IMR-90 (cell line): ENCODE data around the gene CCSER1. TPM values are rescaled to one million over a fixed set of nuclear protein-coding genes. Genes with fewer than 3 reads are reported as not detected.

ENCODE experiments used
- ATAC-seq: fragments of 200-7000 bp; cut with Tn5 transposase; 2 replicates; pipeline ENCODE4 v1.9.1; 2020; ENCODE audit warnings: low read depth, mild to moderate bottlenecking, moderate library complexity
- BruUV-seq: library from RNA; stranded (reverse); fragments of 400-500 nt; replicated peaks from 2 replicates; lab custom pipeline; 2021; lab: Mats Ljungman, UMichigan
- CTCF ChIA-PET: fragments of 300-600 bp; formaldehyde crosslinking; extraction: SDS; loops from one replicate; lab custom pipeline; 2021; ENCODE audit warnings: antibody characterized with exemption; lab: Yijun Ruan, JAX
- POLR2A ChIA-PET: fragments of 300-600 bp; sonication (Branson Sonifier 250); formaldehyde crosslinking; loops from one replicate; lab custom pipeline; 2022; ENCODE audit warnings: antibody characterized with exemption; ENCODE audit not compliant: unreplicated experiment; lab: Charles Lee
- DNase-seq: peaks from one replicate; pipeline ENCODE4 v3.0.0; 2013
- H2AFZ ChIP-seq: replicated peaks from 2 replicates; pipeline ENCODE3; 2013; ENCODE audit warnings: low read length, mild to moderate bottlenecking; ENCODE audit not compliant: poor library complexity
- H2AK5ac ChIP-seq: 2 replicates; pipeline ENCODE4 v1.6.1; 2013; ENCODE audit warnings: low read depth, low read length, inconsistent platforms
- H2AK9ac ChIP-seq: replicated peaks from 2 replicates; pipeline ENCODE3; 2013; ENCODE audit warnings: mild to moderate bottlenecking, low read depth, low read length, moderate library complexity; ENCODE audit not compliant: poor library complexity
- H2BK120ac ChIP-seq: 2 replicates; pipeline ENCODE4 v1.6.1; 2013; ENCODE audit warnings: low read depth, low read length, inconsistent platforms
- H2BK15ac ChIP-seq: 3 replicates; pipeline ENCODE4 v1.6.1; 2013; ENCODE audit warnings: low read depth, low read length, inconsistent platforms
- H2BK20ac ChIP-seq: 2 replicates; pipeline ENCODE4 v1.6.1; 2013; ENCODE audit warnings: low read depth, mild to moderate bottlenecking, inconsistent platforms, low read length, moderate library complexity
- H2BK5ac ChIP-seq: 2 replicates; pipeline ENCODE4 v1.6.1; 2013; ENCODE audit warnings: mild to moderate bottlenecking, low read depth, low read length, inconsistent platforms; ENCODE audit not compliant: poor library complexity, severe bottlenecking
- H3K14ac ChIP-seq: replicated peaks from 2 replicates; pipeline ENCODE4 v1.6.1; 2013; ENCODE audit warnings: low read depth, low read length, inconsistent platforms
- H3K18ac ChIP-seq: 2 replicates; pipeline ENCODE4 v1.6.1; 2013; ENCODE audit warnings: low read depth, low read length, control low read depth
- H3K23ac ChIP-seq: 2 replicates; pipeline ENCODE4 v1.6.1; 2013; ENCODE audit warnings: low read depth, low read length, inconsistent platforms
- H3K27ac ChIP-seq: 2 replicates; pipeline ENCODE4 v1.5.1; 2013; ENCODE audit warnings: mild to moderate bottlenecking, control low read depth, low read length; ENCODE audit not compliant: insufficient read depth
- H3K27me3 ChIP-seq: 2 replicates; pipeline ENCODE4 v1.6.1; 2013; ENCODE audit warnings: low read length; ENCODE audit not compliant: control insufficient read depth, insufficient read depth
- H3K36me3 ChIP-seq: 2 replicates; pipeline ENCODE4 v1.6.1; 2013; ENCODE audit warnings: low read length, mixed read lengths; ENCODE audit not compliant: control insufficient read depth, insufficient read depth
- H3K4ac ChIP-seq: 2 replicates; pipeline ENCODE4 v1.6.1; 2013; ENCODE audit warnings: low read depth, low read length, inconsistent platforms
- H3K4me1 ChIP-seq: 2 replicates; pipeline ENCODE4 v1.6.1; 2013; ENCODE audit warnings: low read length, mixed read lengths; ENCODE audit not compliant: control insufficient read depth, insufficient read depth
- H3K4me2 ChIP-seq: 2 replicates; pipeline ENCODE4 v1.6.1; 2013; ENCODE audit warnings: low read depth, mild to moderate bottlenecking, control low read depth, low read length, moderate library complexity
- H3K4me3 ChIP-seq: 2 replicates; pipeline ENCODE4 v1.5.1; 2013; ENCODE audit warnings: low read depth, mild to moderate bottlenecking, control low read depth, low read length, moderate library complexity; ENCODE audit not compliant: insufficient read depth
- H3K56ac ChIP-seq: 2 replicates; pipeline ENCODE4 v1.6.1; 2013; ENCODE audit warnings: low read length, inconsistent platforms; ENCODE audit not compliant: insufficient read depth; ENCODE audit errors: extremely low read depth
- H3K79me1 ChIP-seq, 2 experiments: 2 replicates each; pipeline ENCODE4 v1.6.1; 2013; ENCODE audit warnings: low read length in 2 of 2, inconsistent platforms in 1 of 2, low read depth in 1 of 2
- H3K9ac ChIP-seq: 2 replicates; pipeline ENCODE4 v1.6.1; 2013; ENCODE audit warnings: low read depth, low read length, control low read depth
- H3K9me1 ChIP-seq: 2 replicates; pipeline ENCODE4 v1.6.1; 2013; ENCODE audit warnings: low read length, inconsistent platforms; ENCODE audit not compliant: insufficient read depth
- H3K9me3 ChIP-seq: 2 replicates; pipeline ENCODE4 v1.6.1; 2013; ENCODE audit warnings: low read length; ENCODE audit not compliant: control insufficient read depth, insufficient read depth
- H4K20me1 ChIP-seq: 2 replicates; pipeline ENCODE4 v1.6.1; 2013; ENCODE audit warnings: low read length, inconsistent platforms; ENCODE audit not compliant: insufficient read depth
- H4K5ac ChIP-seq: 2 replicates; pipeline ENCODE4 v1.6.1; 2013; ENCODE audit warnings: mild to moderate bottlenecking, low read depth, low read length, control low read depth
- H4K8ac ChIP-seq, 2 experiments: 2 replicates each; pipeline ENCODE4 v1.6.1; 2013; ENCODE audit warnings: low read depth in 2 of 2, low read length in 2 of 2, control low read depth in 1 of 2, inconsistent platforms in 1 of 2
- H4K91ac ChIP-seq: 2 replicates; pipeline ENCODE4 v1.6.1; 2013; ENCODE audit warnings: low read depth, low read length, inconsistent platforms; ENCODE audit not compliant: insufficient read depth
- BHLHE40 ChIP-seq: fragments of 150-350 bp; IDR thresholded peaks from 2 replicates; pipeline ENCODE4 v1.6.1; 2016; ENCODE audit warnings: mild to moderate bottlenecking, low read depth, low read length
- CEBPB ChIP-seq: IDR thresholded peaks from 2 replicates; pipeline ENCODE4 v1.6.1; 2012; ENCODE audit warnings: low read depth, low read length, improper control_type of control experiment
- CHD1 ChIP-seq: IDR thresholded peaks from 2 replicates; pipeline ENCODE4 v1.6.1; 2012; ENCODE audit warnings: low read depth, low read length, improper control_type of control experiment
- FOS ChIP-seq: fragments of 150-350 bp; IDR thresholded peaks from 2 replicates; pipeline ENCODE4 v1.6.1; 2016; ENCODE audit warnings: low read depth, low read length
- MAFK ChIP-seq: IDR thresholded peaks from 2 replicates; pipeline ENCODE4 v1.6.1; 2012; ENCODE audit warnings: low read depth, low read length, improper control_type of control experiment
- MAZ ChIP-seq: IDR thresholded peaks from 2 replicates; pipeline ENCODE4 v1.6.1; 2012; ENCODE audit warnings: low read depth, mild to moderate bottlenecking, low read length, improper control_type of control experiment, moderate library complexity, borderline replicate concordance
- MXI1 ChIP-seq: IDR thresholded peaks from 2 replicates; pipeline ENCODE4 v1.6.1; 2012; ENCODE audit warnings: low read depth, mild to moderate bottlenecking, low read length, moderate library complexity, borderline replicate concordance
- NFE2L2 ChIP-seq: fragments of 150-350 bp; IDR thresholded peaks from 2 replicates; pipeline ENCODE4 v1.6.1; 2016; ENCODE audit warnings: low read depth, mild to moderate bottlenecking, low read length
- POLR2A ChIP-seq: IDR thresholded peaks from 2 replicates; pipeline ENCODE4 v1.6.1; 2012; ENCODE audit warnings: mild to moderate bottlenecking, low read depth, low read length
- RFX5 ChIP-seq: IDR thresholded peaks from 2 replicates; pipeline ENCODE4 v1.8.0; 2012; ENCODE audit warnings: low read depth, mild to moderate bottlenecking, low read length, moderate library complexity
- SMC3 ChIP-seq: fragments of 150-350 bp; IDR thresholded peaks from 2 replicates; pipeline ENCODE4 v1.6.1; 2016; ENCODE audit warnings: low read depth, mild to moderate bottlenecking, antibody characterized with exemption, low read length, moderate library complexity
- WGBS, 2 experiments: methylation state at CpG; one replicate each; pipeline versions ENCODE4 v1.1.5 to v1.1.7; 2013; ENCODE audit warnings: missing lambda C conversion rate in 2 of 2; ENCODE audit not compliant: insufficient read length in 1 of 2; ENCODE audit errors: extremely low coverage in 2 of 2; 5-methylcytosine and 5-hydroxymethylcytosine counted together
- dilution Hi-C: fragments of 300-500 bp; cut with HindIII; formaldehyde crosslinking; loops from one replicate; pipeline ENCODE4 v1.14.3; 2018; ENCODE audit warnings: low sequenced_read_pairs; ENCODE audit not compliant: unreplicated experiment
- in situ Hi-C: fragments of 300-500 bp; cut with MboI; formaldehyde crosslinking; loops from 3 replicates; pipeline ENCODE4 v1.14.3; 2019; ENCODE audit warnings: low sequenced_read_pairs, inconsistent platforms, mixed read lengths
- intact Hi-C: fragments of 100-400 bp; cut with micrococcal nuclease; formaldehyde crosslinking; loops from 2 replicates; pipeline ENCODE4 v1.10.0; 2022
- polyA plus RNA-seq, 3 experiments: library from polyadenylated mRNA; depleted of rRNA; stranded (reverse); fragments of >200 nt; gene quantifications; 2 replicates each; pipeline ENCODE4 v1.2.3, GENCODE V29; 2012; ENCODE audit warnings: low replicate concordance in 1 of 3
- total RNA-seq: library from RNA; depleted of rRNA; stranded (reverse); fragments of >200 nt; gene quantifications from 2 replicates; pipeline ENCODE4 v1.2.3, GENCODE V29; 2012
- TF ChIP-seq, protein P1 (sequence below): conservative IDR thresholded peaks from 2 replicates; pipeline ENCODE4 v1.5.1; 2012; ENCODE audit warnings: mild to moderate bottlenecking, low read depth, low read length, improper control_type of control experiment
- TF ChIP-seq, protein P2 (sequence below): fragments of 150-350 bp; IDR thresholded peaks from 2 replicates; pipeline ENCODE4 v1.6.1; 2017; ENCODE audit warnings: mild to moderate bottlenecking, antibody characterized with exemption, low read length, low read depth
- TF ChIP-seq, protein P3 (sequence below): fragments of 150-350 bp; IDR thresholded peaks from 2 replicates; pipeline ENCODE4 v1.6.1; 2016; ENCODE audit warnings: low read depth, mild to moderate bottlenecking, low read length, moderate library complexity, borderline replicate concordance

CCSER1 gene
- total and polyA plus RNA-seq, 2 of the 4 experiments (the other 2 are of a cell fraction): not detected

DNA sequence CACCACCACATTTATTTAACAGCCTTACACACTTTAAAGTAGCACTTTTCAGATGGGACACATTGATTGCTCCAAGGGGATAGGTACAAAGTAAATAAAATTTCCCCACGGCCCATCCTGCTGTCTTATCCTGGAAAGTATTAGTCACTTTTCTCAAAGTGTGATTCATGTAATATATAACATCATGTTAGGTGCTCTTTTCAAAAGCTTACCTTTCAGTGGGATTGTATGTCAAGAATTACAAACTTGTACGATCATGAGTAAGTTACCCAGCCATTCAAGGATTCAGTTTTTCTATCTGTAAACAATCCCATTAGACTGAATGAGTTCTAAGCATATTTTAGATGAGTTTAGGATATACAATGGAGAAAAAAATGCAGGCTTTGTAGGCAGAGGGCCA, 1300.0 kb downstream of the CCSER1 start:
- TF ChIP-seq POLR2A: no peak
- no peak for TF ChIP-seq CHD1
- no peak for TF ChIP-seq CEBPB
- TF ChIP-seq MAFK: no peak
- TF ChIP-seq, protein P1, sequence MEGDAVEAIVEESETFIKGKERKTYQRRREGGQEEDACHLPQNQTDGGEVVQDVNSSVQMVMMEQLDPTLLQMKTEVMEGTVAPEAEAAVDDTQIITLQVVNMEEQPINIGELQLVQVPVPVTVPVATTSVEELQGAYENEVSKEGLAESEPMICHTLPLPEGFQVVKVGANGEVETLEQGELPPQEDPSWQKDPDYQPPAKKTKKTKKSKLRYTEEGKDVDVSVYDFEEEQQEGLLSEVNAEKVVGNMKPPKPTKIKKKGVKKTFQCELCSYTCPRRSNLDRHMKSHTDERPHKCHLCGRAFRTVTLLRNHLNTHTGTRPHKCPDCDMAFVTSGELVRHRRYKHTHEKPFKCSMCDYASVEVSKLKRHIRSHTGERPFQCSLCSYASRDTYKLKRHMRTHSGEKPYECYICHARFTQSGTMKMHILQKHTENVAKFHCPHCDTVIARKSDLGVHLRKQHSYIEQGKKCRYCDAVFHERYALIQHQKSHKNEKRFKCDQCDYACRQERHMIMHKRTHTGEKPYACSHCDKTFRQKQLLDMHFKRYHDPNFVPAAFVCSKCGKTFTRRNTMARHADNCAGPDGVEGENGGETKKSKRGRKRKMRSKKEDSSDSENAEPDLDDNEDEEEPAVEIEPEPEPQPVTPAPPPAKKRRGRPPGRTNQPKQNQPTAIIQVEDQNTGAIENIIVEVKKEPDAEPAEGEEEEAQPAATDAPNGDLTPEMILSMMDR: no peak
- TF ChIP-seq MAZ: no peak
- no peak for TF ChIP-seq SMC3
- TF ChIP-seq, protein P2, sequence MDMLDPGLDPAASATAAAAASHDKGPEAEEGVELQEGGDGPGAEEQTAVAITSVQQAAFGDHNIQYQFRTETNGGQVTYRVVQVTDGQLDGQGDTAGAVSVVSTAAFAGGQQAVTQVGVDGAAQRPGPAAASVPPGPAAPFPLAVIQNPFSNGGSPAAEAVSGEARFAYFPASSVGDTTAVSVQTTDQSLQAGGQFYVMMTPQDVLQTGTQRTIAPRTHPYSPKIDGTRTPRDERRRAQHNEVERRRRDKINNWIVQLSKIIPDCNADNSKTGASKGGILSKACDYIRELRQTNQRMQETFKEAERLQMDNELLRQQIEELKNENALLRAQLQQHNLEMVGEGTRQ: no peak
- no peak for TF ChIP-seq MXI1
- TF ChIP-seq BHLHE40: no peak
- TF ChIP-seq NFE2L2: no peak
- TF ChIP-seq FOS: no peak
- TF ChIP-seq RFX5: no peak
- TF ChIP-seq, protein P3, sequence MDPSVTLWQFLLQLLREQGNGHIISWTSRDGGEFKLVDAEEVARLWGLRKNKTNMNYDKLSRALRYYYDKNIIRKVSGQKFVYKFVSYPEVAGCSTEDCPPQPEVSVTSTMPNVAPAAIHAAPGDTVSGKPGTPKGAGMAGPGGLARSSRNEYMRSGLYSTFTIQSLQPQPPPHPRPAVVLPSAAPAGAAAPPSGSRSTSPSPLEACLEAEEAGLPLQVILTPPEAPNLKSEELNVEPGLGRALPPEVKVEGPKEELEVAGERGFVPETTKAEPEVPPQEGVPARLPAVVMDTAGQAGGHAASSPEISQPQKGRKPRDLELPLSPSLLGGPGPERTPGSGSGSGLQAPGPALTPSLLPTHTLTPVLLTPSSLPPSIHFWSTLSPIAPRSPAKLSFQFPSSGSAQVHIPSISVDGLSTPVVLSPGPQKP: no peak
- Histone ChIP-seq H2AK9ac (no peak overlapping the region), H4K8ac (no peak overlapping the region), H2BK120ac (no peak overlapping the region), H3K9me1 (no peaks in the 10 kb centered on the region), H3K23ac (no peak overlapping the region), H2AK5ac (no peak overlapping the region), H2BK20ac (no peak overlapping the region), H3K18ac (no peak overlapping the region), H3K9me3 (no peaks in the 10 kb centered on the region; the same call in 1 of the 2 replicates), H2BK15ac (no peak overlapping the region), H4K20me1 (no peaks in the 10 kb centered on the region), H4K5ac (no peak overlapping the region), H3K9ac (no peak overlapping the region), H3K14ac (no peak overlapping the region), H3K4me1 (no peaks in the 10 kb centered on the region), H3K27ac (no peak overlapping the region), H4K91ac (no peak overlapping the region), H3K56ac (no peak overlapping the region), H3K4me3 (no peak overlapping the region), H3K4ac (no peak overlapping the region), H3K36me3 (no peaks in the 10 kb centered on the region), H2BK5ac (no peak overlapping the region), H3K27me3 (no peaks in the 10 kb centered on the region), H3K79me1 (no peaks in the 10 kb centered on the region), H3K4me2 (no peak overlapping the region), H2AFZ (no peak overlapping the region)
- dilution Hi-C loops (no loop called here), in situ Hi-C loops (no loop called here), intact Hi-C loops (no loop called here)
- no CpG with 5 or more reads among the region's 2 CpGs for WGBS, 2 experiments
- CTCF ChIA-PET: no interaction called here
- BruUV-seq: no TSS peak
- no peak for ATAC-seq
- POLR2A ChIA-PET: no interaction called here
- DNase-seq: no peak
